K562 (cell line): ENCODE results near the gene CFAP157.

Experiments used
- CBX2 ChIP-seq: fragments of 200-600 bp; sonication (generic); IDR thresholded peaks from one replicate; pipeline ENCODE4 v1.6.1; 2012; ENCODE audit warnings: mild to moderate bottlenecking, low read length, inconsistent platforms; ENCODE audit not compliant: insufficient read depth, poor library complexity, severe bottlenecking
- CTCF ChIP-seq, 3 experiments: IDR thresholded peaks in 2 of 3; conservative IDR thresholded peaks in 1 of 3; 2 replicates each; pipeline ENCODE4 v1.5.1; 2011 to 2012; ENCODE audit warnings: low read length in 3 of 3, mild to moderate bottlenecking in 3 of 3, control low read depth in 2 of 3, improper control_type of control experiment in 1 of 3, inconsistent platforms in 1 of 3, low read depth in 1 of 3, mixed read lengths in 1 of 3, moderate library complexity in 1 of 3; ENCODE audit not compliant: insufficient read depth in 2 of 3
- ELF2 ChIP-seq: fragments of 250-450 bp; sonication (Bioruptor Pico); IDR thresholded peaks from 2 replicates; pipeline ENCODE4 v1.5.0; 2021; ENCODE audit warnings: mild to moderate bottlenecking
- EP300 ChIP-seq: IDR thresholded peaks from 2 replicates; pipeline ENCODE4 v1.6.1; 2012; ENCODE audit warnings: low read length, improper control_type of control experiment
- TRIM25 ChIP-seq: fragments of 450-650 bp; IDR thresholded peaks from 2 replicates; pipeline ENCODE4 v1.7.0; 2016; ENCODE audit warnings: borderline replicate concordance

DNA sequence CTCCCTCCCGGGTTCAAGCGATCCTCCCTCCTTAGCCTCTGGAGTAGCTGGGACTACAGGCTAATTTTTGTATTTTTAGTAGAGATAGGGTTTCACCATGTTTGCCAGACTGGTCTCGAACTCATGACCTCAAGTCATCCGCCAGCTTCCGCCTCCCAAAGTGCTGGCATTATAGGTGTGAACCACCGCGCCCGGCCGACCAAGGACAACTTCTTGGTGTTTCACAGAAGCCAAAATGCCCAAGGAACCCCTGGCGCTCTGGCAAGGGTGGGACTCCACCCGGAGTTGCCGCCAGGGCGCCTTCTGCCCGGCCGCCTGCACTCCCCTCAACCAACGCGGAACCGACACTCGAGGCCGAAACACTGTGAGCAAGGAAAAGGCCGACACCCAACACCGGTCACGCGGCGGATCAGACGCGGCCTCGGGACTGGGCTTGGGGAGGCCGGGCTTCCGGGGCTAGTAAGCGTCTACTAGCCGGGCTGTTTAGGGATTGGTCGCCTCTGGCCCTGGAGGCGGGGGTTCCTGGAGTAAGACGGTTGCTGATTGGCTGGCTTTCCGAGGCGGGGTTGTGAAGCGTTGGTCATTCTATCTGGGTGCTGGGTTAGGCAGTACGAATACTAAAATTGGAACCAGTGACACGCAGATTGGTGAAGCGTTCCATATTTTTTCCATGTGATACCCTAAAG, 7.7 kb upstream of the CFAP157 start:
- no peak for TF ChIP-seq TRIM25
- TF ChIP-seq EP300 = no peak
- TF ChIP-seq ELF2 (CRISPR knock-in tag) = peak; percentile 75
- no peak for TF ChIP-seq CBX2
- TF ChIP-seq CTCF (IDR thresholded peaks at IDR 0.05 in 2 of 3, conservative IDR thresholded peaks at IDR 0.05 in 1 of 3; ENCODE audit: insufficient read depth in 2 of 3, low read depth in 1 of 3, low read length in 3 of 3) = no peak
